K562 (cell line): ENCODE results near the gene ECD. TPM values are rescaled to one million over a fixed set of nuclear protein-coding genes. Genes with fewer than 3 reads are reported as not detected.

Experiments
- GATA2 ChIP-seq: sonication (generic); formaldehyde crosslinking; IDR thresholded peaks from 2 replicates; pipeline ENCODE4 v1.4.0; 2020; ENCODE audit warnings: mild to moderate bottlenecking, missing genetic modification reagents
- NR4A1 ChIP-seq, 2 experiments: fragments of 250-450 bp in 1 of 2; fragments of 450-650 bp in 1 of 2; sonication (Bioruptor Pico) in 1 of 2; IDR thresholded peaks; 2 replicates each; pipeline versions ENCODE4 v1.4.0 to v1.6.1; 2016 to 2020; ENCODE audit warnings: mild to moderate bottlenecking in 2 of 2, missing compliant biosample characterization in 1 of 2, missing genetic modification characterization in 1 of 2, moderate library complexity in 1 of 2
- TAF1 ChIP-seq: IDR thresholded peaks from 2 replicates; pipeline ENCODE4 v1.6.1; 2011; ENCODE audit warnings: mild to moderate bottlenecking, low read length, moderate library complexity; ENCODE audit not compliant: insufficient read depth, control insufficient read depth, severe bottlenecking; ENCODE audit errors: extremely low read depth
- ZBTB17 ChIP-seq: fragments of 450-650 bp; formaldehyde crosslinking; IDR thresholded peaks from 2 replicates; pipeline ENCODE4 v1.4.0; 2020; ENCODE audit warnings: mild to moderate bottlenecking
- ZNF217 ChIP-seq: sonication (generic); formaldehyde crosslinking; IDR thresholded peaks from 2 replicates; pipeline ENCODE4 v1.8.0; 2022; ENCODE audit warnings: mild to moderate bottlenecking, missing genetic modification reagents
- ZNF354B ChIP-seq: fragments of 250-450 bp; sonication (Bioruptor Pico); IDR thresholded peaks from 2 replicates; pipeline ENCODE4 v1.4.0; 2020
- ZNF41 ChIP-seq: fragments of 250-450 bp; sonication (Bioruptor Pico); conservative IDR thresholded peaks from 2 replicates; pipeline ENCODE4 v1.4.0; 2020; ENCODE audit warnings: mild to moderate bottlenecking
- ZNF57 ChIP-seq: fragments of 450-650 bp; formaldehyde crosslinking; IDR thresholded peaks from 2 replicates; pipeline ENCODE4 v1.4.0; 2020; ENCODE audit warnings: mild to moderate bottlenecking, moderate library complexity
- polyA plus RNA-seq, 8 experiments: library from polyadenylated mRNA; depleted of rRNA in 4 of 8; stranded (reverse) in 5 of 8; unstranded in 3 of 8; fragments of >200 nt; fragmentation: Nextera tagmentation in 2 of 8; fragmentation: Illumina TruSeq in 1 of 8; extraction: Ambion mirVana in 2 of 8; extraction: Trizol in 1 of 8; gene quantifications; 2 replicates each; pipeline versions ENCODE4 v1.2.1 to v1.2.3, GENCODE V29; 2011 to 2014; ENCODE audit warnings: inconsistent platforms in 1 of 8, missing spikeins in 1 of 8
- total RNA-seq, 7 experiments: library from RNA; depleted of rRNA in 6 of 7; stranded (reverse); fragments of >200 nt in 6 of 7; fragmentation: Illumina TruSeq in 2 of 7; extraction: Trizol in 2 of 7; gene quantifications; 2 replicates each; pipeline versions ENCODE4 v1.2.1 to v1.2.3, GENCODE V29; 2011 to 2021; ENCODE audit warnings: low replicate concordance in 1 of 7
- TF ChIP-seq, protein P1 (sequence below): conservative IDR thresholded peaks from 2 replicates; pipeline ENCODE4 v1.6.1; 2011; ENCODE audit warnings: low read depth, mild to moderate bottlenecking, low read length; ENCODE audit not compliant: control insufficient read depth
- TF ChIP-seq, protein P2 (sequence below): fragments of 250-450 bp; sonication (Bioruptor Pico); IDR thresholded peaks from 2 replicates; pipeline ENCODE4 v1.4.0; 2020
- TF ChIP-seq, protein P3 (sequence below), 2 experiments: fragments of 450-650 bp in 1 of 2; sonication (generic) in 1 of 2; formaldehyde crosslinking in 1 of 2; IDR thresholded peaks; 2 replicates each; pipeline versions ENCODE4 v1.7.1 to v1.9.0; 2016 to 2022; ENCODE audit warnings: inconsistent platforms in 1 of 2, mild to moderate bottlenecking in 1 of 2, missing genetic modification reagents in 1 of 2

ECD gene
- total and polyA plus RNA-seq, 9 of the 15 experiments (the other 6 are each of a cell fraction or from before 2014, with no cell fraction given): 33.5 to 79.9 (median 53.2) TPM

DNA sequence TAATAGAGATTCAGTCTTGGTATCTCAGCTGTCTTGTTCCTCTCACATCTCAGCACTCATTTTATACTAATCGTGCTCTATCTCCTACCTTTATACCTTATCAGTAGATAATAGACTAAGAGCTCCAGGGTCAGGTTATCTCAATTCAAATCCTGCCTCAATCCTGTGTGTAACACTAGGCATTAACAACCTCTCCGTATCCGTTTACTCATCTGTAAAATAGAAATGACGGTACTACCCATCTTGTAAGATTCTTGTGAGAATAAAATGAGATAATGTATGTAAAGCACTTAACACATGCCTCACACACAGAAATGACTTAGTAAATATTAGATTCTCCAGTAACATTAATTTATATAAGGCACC lies 70.5 kb downstream of the ECD start (continued):
- TF ChIP-seq NR4A1 (CRISPR knock-in tag; IDR thresholded peaks at IDR 0.05) (no peak), NR4A1 (tag; IDR thresholded peaks at IDR 0.05) (0 out of 2 replicates have a peak, but pooled peaks have one; percentile 3), ZBTB17 (CRISPR knock-in tag) (no peak), ZNF57 (0 out of 2 replicates have a peak, but pooled peaks have one; percentile 4), GATA2 (CRISPR knock-in tag) (0 out of 2 replicates have a peak, but pooled peaks have one; percentile 17), ZNF217 (no peak), TAF1 (no peak), ZNF354B (CRISPR knock-in tag) (no peak), ZNF41 (CRISPR knock-in tag) (0 out of 2 replicates have a peak, but pooled peaks have one; percentile 40)
- TF ChIP-seq, protein P1, sequence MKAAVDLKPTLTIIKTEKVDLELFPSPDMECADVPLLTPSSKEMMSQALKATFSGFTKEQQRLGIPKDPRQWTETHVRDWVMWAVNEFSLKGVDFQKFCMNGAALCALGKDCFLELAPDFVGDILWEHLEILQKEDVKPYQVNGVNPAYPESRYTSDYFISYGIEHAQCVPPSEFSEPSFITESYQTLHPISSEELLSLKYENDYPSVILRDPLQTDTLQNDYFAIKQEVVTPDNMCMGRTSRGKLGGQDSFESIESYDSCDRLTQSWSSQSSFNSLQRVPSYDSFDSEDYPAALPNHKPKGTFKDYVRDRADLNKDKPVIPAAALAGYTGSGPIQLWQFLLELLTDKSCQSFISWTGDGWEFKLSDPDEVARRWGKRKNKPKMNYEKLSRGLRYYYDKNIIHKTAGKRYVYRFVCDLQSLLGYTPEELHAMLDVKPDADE: no peak
- TF ChIP-seq, protein P2, sequence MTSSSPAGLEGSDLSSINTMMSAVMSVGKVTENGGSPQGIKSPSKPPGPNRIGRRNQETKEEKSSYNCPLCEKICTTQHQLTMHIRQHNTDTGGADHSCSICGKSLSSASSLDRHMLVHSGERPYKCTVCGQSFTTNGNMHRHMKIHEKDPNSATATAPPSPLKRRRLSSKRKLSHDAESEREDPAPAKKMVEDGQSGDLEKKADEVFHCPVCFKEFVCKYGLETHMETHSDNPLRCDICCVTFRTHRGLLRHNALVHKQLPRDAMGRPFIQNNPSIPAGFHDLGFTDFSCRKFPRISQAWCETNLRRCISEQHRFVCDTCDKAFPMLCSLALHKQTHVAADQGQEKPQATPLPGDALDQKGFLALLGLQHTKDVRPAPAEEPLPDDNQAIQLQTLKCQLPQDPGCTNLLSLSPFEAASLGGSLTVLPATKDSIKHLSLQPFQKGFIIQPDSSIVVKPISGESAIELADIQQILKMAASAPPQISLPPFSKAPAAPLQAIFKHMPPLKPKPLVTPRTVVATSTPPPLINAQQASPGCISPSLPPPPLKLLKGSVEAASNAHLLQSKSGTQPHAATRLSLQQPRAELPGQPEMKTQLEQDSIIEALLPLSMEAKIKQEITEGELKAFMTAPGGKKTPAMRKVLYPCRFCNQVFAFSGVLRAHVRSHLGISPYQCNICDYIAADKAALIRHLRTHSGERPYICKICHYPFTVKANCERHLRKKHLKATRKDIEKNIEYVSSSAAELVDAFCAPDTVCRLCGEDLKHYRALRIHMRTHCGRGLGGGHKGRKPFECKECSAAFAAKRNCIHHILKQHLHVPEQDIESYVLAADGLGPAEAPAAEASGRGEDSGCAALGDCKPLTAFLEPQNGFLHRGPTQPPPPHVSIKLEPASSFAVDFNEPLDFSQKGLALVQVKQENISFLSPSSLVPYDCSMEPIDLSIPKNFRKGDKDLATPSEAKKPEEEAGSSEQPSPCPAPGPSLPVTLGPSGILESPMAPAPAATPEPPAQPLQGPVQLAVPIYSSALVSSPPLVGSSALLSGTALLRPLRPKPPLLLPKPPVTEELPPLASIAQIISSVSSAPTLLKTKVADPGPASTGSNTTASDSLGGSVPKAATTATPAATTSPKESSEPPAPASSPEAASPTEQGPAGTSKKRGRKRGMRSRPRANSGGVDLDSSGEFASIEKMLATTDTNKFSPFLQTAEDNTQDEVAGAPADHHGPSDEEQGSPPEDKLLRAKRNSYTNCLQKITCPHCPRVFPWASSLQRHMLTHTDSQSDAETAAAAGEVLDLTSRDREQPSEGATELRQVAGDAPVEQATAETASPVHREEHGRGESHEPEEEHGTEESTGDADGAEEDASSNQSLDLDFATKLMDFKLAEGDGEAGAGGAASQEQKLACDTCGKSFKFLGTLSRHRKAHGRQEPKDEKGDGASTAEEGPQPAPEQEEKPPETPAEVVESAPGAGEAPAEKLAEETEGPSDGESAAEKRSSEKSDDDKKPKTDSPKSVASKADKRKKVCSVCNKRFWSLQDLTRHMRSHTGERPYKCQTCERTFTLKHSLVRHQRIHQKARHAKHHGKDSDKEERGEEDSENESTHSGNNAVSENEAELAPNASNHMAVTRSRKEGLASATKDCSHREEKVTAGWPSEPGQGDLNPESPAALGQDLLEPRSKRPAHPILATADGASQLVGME (CRISPR knock-in tag): no peak
- TF ChIP-seq, protein P3, sequence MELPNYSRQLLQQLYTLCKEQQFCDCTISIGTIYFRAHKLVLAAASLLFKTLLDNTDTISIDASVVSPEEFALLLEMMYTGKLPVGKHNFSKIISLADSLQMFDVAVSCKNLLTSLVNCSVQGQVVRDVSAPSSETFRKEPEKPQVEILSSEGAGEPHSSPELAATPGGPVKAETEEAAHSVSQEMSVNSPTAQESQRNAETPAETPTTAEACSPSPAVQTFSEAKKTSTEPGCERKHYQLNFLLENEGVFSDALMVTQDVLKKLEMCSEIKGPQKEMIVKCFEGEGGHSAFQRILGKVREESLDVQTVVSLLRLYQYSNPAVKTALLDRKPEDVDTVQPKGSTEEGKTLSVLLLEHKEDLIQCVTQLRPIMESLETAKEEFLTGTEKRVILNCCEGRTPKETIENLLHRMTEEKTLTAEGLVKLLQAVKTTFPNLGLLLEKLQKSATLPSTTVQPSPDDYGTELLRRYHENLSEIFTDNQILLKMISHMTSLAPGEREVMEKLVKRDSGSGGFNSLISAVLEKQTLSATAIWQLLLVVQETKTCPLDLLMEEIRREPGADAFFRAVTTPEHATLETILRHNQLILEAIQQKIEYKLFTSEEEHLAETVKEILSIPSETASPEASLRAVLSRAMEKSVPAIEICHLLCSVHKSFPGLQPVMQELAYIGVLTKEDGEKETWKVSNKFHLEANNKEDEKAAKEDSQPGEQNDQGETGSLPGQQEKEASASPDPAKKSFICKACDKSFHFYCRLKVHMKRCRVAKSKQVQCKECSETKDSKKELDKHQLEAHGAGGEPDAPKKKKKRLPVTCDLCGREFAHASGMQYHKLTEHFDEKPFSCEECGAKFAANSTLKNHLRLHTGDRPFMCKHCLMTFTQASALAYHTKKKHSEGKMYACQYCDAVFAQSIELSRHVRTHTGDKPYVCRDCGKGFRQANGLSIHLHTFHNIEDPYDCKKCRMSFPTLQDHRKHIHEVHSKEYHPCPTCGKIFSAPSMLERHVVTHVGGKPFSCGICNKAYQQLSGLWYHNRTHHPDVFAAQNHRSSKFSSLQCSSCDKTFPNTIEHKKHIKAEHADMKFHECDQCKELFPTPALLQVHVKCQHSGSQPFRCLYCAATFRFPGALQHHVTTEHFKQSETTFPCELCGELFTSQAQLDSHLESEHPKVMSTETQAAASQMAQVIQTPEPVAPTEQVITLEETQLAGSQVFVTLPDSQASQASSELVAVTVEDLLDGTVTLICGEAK (IDR thresholded peaks at IDR 0.05): peak; percentile 49; the same call in 1 of the 2 replicates
- TF ChIP-seq, protein P3 (CRISPR knock-in tag; IDR thresholded peaks at IDR 0.05): no peak
